GM19372 (cell line): ENCODE measurements around the gene SREBF2.

Experiments used
- ATAC-seq: cut with Tn5 transposase; IDR thresholded peaks from one replicate; pipeline ENCODE4 v1.9.1; 2021; ENCODE audit warnings: mild to moderate bottlenecking, low read depth, moderate library complexity; ENCODE audit not compliant: unreplicated experiment

The SREBF2 gene

DNA sequence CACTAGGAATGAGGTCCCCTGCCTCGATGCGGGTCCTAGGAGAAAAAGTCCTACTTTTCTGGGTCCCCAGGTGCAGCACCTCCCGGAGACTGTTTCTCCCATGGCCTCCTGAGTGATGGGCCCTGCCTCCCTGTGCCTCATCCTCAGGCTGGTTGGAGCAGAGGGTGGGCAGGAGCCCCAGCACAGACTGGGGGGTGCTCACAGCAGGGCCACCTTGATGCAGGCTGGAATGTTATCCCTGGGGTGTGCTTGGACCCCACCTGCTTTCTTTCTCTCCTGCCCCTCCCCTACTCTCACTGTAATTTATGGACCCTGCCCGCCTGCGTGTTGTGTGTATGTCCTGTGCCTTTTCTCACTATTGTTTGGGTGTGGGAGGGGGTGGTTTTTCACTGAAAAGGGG is 73.9 kb downstream of the SREBF2 start:
- no peak for ATAC-seq

DNA sequence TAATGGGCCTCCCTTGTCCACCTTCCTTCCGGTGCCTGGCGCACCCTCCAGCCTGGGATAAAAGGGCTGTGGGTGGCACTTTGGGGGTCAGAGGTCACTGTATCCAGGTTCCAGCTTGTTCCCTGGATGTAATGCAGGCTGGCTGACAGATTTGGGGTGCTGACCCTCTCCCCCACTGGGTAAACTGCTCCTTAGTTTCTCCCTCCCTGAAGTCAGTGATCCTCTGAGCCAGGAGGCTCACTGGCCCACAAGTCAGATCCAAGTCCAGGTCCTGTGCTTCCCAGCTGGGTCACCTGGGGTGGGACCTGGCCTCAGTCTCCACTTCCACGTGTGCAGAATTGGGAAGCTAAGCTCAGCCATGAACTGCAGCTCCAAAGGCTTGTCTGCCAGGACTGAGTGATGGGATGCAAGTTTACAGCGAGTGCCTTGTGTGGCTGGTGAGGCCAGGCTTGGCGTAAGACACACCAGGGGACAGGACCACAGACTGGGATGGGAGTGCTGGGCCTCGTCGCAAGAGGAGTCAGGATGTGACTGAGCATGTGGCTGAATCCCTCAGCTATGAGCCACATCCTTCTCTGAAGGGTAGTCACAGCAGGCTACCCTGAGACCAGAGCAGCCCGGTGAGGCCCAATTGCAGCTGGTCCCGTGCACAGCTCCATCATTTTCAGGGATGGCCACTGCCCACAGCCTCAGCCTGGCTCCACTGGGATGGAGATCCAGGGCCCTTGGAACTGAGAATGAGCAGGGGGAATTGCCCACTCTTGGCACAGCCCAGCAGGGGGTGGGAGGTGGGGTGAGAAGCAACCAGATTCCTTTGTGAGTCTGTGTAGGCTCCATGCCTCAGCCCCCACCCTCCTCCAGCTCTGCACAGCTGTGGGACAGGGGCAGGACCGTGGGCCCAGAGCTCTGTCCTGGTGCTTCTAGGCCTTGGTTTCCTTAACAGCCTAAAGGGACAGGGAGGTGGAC is 74.8 kb downstream of the SREBF2 start:
- no peak for ATAC-seq

DNA sequence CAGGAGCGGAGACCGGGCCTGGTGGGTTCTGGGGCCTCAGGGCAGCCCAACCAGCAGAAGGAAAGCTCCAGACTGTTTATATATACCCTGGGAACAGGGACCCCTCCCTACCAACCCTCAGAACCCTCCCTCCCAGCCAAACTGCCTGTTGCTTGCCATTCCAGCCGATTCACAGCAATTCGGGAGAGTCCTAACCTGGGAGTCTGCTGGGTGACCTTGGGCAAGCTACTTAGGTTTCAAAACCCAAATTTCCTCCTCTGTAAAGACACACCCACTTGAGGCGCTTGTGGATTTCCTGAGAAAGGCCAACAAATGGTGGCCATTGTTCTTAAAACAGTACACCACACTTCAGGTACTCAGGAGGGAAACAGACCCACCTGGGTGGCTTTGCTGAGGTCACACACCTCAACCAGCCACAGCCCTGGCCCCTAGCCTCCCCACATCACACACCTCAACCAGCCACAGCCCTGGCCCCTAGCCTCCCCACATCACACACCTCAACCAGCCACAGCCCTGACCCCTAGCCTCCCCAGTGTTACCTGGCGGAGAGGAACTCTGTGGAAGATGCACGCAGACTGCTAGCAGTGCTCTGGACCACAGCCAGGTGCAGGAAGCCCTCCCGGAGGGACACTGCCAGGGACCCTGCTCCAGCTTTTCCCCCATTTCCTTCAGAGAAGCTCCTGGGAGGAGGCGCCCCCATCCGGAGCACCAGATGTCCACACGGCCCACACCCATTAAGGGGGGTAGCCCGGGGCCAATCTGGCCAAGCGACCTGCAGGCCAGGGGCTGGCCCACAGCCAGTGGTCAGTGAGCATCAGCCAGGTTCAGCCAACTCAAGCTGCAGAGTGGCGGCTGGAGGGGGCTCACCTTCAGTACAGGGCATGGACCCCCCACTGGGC is 75.8 kb downstream of the SREBF2 start:
- no peak for ATAC-seq

DNA sequence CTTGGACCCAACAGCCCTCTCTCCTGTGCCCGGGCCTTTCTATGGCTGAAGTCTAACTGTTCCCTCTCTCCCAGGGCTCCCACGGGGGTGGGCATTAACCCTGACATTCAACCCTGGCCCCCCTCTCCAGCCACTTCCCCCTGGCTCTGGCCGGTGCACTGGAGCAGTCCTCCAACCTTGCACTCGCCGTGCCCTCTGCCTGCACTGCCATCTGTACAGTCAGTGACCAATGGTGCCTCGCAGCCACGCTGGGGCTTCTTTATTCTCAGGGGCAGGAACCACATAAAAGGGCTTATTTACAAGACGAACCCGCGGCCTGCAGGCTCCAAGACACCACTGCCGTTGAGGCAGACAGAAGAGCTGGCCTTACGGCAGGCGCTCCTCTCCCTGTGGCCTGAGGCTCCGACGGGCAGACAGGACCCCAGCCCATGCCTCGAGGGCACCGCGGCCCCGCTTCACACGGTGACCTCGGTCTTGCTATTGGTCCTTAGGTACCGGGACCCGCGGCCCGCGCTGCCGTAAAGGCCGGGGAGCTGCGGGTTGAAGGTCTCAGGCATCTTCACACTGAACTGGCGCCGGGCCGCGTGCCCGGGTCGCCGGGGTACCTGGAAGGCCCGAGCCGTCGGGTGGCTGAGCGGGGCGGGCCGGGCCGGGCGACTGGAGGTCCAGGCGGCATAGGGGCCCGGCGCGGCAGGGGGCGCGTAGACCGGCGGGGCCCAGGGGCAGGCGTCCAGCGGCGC is 76.6 kb downstream of the SREBF2 start:
- no peak for ATAC-seq

DNA sequence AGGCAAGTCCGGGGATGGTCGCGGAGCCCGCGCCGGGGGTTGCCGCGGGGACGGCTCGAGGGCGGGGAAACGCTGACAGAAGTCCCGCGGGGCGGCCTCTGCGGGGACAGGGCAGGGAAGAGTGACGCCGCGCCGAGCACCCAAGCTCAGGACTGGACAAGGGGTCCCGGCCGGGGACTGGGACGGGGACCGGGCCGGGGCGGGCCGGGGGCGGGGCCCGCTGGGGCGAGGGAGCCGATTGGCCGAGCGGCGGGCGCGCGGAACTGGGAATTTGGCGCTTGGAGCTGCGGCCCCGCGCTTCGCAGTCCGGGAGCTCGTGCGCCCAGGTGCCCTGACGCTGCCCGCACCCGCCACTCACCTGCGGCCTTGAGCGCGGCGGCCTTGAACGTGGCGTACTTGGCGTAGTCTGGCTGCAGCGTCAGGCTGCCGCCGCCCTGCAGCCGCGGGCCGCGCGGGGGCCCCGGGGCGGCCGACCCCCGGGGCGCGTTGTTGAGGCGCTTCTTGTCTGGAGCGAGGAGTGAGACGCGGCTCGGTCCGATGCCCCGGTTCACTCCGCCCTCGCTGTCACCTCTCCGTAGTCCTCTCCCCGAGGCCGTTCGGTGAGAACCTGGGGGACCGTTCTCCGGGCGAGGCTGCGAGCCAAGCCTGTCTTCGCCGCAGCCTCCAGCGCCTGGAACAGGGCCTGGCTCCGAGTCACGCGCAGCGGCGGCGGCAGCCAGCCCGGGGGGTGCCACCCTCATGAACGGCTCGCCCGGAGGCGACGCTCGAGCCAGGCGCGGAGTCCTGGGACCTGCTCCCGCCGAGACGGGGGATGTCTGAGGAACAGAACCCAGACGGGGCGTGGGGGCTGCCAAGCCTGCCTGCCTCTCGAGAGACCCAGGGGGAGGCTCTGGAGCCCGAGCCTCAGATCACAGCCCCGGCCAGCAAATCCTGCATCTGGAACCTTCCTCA is 77.4 kb downstream of the SREBF2 start:
- no peak for ATAC-seq

DNA sequence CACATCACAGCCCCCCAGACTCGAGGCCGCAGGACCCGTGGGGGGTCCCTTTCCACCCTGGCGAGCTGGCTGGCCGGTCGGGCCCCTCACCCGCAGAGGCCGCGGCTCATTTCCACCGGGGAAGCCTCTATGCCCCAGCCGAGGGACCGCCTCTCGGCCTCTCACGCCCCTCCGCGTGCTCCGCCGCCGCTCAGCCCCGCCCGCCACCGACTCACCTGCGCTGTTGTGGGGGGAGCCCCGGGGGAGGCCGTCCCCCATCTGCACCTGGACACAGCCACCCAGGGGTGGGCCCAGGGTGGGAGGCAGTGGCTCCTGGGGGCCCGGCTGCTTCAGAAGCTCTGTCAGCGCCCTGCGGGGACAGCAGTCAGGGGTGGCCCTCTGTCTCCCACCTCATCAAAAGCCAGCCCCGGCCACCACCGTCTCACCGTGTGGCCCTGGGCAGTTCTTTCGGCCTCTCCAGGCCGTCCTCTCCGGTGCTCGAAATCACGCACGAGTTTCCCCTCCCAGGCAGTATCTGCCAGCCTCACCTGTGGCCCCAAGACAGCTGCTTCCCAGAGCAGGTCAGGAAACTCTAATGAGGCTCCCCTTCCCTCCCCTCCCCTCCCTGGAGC is 78.2 kb downstream of the SREBF2 start:
- ATAC-seq: no peak

DNA sequence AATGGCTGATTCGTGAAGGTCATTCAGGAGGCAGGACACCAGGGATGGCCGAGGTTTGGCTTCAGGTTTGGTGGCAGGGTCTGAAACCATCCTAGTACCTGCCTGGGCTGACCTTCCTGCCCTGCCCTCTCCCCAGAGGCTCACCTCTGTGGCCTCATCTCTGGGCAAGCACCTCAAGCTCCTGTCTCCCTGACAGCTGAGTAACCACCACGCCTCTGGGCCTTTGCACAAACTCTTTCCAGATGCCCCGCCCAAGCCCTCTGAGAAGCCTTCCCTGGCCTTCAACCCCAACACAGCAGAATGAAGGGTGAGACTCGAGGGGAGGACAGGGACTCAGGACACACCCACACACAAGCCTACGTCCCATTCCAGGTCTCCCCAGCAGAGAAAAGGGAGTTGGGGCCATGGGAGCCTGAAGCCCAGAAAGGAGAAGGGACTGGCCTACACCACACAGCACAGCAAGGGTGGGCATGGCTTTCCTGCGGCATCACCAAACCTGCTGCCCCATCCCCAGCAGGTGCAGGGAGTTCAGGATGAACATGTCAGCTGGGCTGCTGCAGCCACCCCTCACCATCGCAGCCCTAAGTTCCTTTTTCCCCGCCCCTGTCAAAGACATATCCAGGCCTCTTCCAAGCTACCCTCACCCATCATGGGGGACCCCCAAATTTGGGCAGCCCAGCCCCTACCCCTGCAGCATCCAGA is 79.6 kb downstream of the SREBF2 start:
- ATAC-seq: no peak

DNA sequence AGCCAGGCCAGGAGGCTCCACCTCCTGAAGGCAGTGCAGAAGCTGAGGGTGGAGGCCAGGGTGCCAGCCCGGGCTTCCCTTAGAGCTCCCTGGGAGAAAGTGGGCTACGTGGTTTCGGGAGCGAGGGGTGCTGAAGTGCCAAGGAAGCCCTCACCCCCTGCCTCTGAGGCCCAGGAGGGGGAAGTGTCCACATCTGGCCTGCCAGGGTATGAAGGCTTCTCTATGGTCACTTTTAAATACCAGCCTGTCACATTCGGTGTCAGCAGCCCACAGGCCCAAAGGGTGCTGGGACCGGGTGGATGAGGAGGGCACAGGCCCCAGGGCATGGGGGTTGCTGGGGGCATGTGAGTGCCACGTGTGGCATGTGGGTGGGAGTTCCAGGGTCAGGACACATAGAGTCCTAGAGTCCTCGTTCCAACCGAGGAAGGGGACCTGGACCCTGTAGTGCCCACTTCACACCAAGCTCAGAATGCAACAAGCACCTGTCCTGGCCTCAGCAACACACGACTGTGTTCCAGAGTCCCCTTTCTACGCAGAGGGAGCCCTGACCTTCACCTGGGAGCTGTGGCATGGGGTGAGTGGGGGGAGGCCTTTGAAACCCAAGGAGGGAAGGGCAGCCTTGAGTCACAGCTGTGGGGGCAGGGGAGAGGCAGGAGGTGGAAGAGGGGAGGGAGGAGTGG is 80.3 kb downstream of the SREBF2 start:
- no peak for ATAC-seq

DNA sequence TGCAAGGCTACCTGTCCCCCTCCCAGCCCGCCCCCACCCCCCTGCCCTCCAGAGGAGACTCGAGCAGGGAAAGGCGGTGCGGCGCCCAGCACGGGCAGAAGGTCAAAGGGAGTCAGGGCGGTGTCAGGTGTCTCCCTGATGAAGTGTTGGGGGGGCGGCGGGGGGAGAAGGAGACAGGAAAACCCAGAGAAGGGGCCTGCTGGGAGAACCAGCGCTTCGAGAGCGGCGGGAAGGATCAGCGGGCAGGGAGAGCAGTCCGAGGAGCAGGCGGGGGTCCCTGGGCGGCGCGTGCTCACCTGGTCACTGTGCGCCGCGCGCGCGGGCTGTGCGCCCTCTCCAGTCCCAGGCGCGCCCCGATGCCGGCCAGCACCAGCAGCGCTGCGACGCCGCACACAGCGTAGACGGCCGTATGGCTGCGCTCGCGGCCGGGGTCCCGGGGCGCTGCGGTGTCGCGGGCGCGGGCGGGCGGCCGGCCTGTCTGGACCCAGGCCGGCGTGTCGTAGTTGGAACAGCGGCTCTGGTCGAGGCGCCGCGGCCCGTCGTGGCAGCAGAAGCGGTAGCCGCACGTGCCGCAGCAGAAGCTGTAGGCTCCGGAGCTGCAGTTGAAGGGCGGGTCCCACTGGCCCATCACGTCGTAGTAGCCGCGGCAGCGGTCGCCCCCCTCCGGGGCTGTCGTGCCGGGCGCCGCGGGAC is 81.1 kb downstream of the SREBF2 start:
- ATAC-seq: no peak

DNA sequence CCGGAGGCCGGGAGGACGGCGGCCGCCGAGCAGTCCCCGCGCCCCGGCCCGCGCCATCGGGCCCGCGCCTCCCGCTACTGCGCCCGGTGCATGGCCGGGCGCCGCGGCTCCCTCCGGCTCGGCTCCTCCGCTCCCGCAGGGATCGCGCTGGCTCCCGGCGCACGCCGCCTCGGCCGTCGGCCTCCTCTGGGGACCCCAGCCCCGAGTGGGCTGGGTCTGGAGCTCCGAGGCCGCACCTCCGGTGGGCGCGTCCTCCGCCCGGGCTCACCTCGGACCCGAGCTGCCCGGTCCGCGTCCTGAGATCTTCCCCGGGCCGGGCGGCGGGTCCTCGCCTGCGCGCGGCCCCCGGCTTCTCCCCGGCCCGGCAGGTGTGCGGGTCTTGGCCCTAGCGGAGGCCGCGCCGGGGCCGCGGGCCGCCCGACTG is 81.7 kb downstream of the SREBF2 start:
- ATAC-seq: no peak

DNA sequence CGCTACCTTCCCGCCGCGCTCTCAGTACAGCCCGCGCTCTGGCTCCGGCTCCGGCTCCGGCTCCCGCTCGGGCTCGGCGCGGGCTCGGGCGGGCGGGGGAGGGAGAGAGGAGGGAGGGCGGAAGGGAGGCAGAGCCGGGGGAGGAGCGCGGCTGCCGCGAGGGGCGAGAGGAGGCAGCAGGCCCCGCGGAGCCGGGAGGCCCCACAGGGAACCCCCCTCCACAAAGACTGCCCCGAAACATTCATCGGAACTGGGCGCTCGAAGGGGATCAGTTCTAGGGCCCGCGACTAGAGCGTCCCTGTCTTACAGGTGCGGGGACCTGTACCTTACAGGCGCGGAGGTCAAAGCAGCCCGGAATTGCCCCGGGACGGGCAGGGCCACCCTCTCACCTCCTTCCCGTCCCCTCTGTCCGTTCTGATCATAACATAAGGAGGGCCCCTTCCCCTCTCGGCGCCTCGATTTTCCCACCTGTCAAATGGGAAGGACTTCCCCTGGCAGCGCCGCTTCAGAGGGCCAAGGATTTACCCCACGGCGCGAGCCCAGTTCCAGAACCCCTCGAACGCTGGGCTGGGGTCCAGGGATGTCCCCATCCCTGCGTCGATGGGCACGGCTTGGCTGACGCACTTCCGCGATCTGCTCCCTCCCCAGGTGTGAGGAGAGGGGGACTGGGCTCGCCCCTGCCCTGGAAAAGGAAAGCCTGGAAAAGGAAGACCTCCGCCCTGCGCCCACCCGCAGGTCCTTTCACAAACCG is 82.3 kb downstream of the SREBF2 start, which contains the start of gene SHISA8:
Gene SHISA8, minus strand, starts transcription at position 40 of the 751 bp plus-strand sequence. CDS start 407 bp downstream, outside the sequence.
- no peak for ATAC-seq

DNA sequence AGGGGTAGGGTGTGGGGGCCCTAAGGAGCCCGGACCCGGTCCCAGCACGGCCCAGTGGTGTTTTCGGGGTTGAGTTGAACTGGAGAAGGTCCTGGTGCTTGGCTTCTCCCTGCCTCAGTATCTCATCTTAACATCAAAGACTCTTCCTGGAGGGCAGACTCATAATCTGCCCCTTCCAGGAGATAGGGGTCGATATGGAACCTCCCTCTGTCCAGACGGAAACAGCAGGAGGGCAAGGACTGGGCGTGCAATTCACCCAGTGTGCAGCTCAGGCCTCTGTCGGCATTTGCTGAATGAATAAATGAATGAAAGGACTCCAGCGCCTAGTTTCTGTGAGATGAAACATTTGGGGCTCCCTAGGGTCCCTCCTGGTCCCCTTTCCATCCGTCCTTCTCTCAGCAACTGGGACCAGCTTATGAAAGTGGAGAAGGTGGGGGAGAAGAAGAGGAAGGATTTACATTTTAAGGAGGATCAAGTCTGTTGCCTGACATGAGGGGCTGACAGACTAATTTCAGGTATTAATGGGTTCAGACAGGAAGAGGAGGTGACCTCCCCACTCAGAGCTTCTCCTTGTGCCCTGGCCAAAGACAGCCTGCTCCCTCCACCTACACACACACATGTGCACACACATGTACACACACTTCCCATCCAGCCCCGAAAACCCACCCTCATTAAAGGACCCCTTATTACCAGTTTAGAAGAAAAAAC is 83.0 kb downstream of the SREBF2 start:
- no peak for ATAC-seq

DNA sequence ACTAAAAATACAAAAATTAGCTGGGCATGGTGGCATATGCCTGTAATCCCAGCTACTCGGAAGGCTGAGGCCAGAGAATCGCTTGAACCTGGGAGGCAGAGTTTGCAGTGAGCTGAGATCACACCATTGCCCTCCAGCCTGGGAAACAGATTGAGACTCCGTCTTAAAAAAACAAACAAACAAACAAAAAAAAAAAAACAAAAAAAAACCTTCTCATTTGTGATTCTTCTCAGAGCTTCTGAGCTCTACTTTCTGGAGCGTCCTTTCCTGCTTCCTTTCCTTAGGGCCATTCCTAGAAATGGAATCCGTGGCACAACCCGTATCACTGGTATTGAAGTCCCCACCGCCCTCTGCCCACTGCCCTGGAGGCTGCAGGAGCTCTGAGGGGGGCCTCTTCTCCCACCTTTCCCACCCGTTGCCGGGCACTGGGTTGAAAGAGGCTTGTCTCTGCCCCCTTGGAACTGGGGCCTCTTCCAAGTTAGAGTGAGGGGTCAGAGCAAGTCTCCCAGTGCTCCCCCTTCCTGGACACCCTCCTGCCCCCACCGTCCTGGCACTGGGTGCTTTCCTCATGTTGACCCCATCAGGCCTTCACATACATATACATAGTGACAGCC is 83.9 kb downstream of the SREBF2 start:
- ATAC-seq: no peak

DNA sequence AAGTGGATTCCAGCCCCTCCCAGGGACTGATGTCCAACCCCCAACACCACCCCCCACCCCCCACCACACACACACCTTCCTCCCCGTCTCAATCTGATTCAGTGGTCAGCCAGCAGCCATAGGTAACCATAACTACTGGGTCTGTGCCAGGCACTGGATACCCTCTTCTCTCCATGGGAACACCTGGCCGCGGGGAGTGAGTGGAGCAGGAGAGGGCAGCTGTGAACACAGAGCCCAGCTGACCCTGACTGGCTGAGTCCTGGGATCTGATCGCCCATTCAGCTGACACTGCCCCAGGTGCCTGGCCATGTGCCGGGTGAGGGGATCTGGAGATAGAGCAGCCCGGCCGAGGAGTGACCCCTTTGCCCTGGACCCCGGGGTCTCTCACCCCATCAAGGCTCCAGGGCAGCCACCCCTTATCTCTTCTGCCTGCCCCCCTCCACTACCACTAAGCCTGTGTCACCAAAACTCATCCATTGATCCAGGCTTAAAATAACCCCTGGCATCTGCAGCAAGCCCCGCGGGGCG is 84.5 kb downstream of the SREBF2 start:
- ATAC-seq: no peak
